Measurements from ENCODE around the gene CELF2.

Gene CELF2

DNA sequence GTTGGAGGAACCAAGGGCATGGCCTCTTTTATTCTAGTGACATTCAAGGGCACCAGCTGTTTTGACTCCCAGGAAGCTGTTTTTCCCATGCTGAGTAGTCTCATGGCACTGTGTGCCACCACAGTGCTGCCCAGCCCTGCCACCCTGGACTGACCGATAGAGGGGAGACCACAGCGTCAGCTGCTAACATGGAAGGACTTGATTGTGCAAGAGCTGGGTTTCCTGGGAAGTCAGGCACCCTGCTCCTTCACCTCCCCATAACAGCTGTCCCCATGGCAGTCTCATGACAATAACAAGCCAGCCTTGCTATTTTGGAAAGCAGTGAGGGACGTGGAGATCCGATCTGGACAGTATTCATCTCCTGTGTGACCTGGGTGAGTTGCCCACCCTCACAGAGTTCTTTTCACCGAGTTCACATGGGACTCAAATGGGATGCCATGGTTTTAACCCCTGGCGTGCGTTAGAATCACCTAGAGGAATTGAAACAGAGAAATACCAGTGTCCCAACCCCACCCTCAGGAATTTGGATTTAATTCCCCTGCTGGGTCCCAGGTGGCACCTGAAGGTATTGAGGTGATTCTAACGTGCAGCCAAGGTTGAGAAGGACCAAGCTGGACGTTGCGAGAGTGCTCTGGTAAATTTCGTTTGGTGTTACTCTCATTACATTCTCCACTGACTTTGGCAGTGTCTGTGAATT is 174.8 kb downstream of the CELF2 start:
- no peak for DNase-seq (ENCODE audit: low read depth in 1 of 2, low spot score in 1 of 2)

DNA sequence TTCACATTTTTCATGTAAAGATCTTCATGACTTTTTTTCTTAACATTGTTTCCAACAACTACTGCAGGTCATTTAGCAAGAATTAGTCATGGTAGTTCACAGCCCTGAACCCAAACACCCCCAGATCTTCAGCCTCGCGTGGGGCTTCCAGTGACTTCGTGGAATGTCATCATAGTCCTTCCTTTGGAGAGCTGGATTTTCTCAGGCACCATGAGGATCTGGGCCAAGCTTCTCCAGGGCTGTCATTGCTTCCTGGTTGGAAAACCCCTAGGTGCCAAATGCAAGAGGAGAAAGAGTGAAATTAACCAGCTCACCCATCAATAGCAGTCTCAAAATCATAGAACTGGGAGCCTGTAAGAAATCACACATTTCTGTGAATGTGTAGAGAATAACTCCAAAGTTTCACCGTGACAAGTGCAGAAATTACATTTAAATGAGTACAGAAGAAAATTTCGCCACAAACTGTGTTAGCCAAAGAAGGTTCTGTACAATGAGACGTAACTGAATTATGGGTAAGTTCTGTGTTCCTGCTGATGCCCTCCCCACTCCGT is 175.4 kb downstream of the CELF2 start:
- no peak for DNase-seq (ENCODE audit: low read depth in 1 of 2, low spot score in 1 of 2)

DNA sequence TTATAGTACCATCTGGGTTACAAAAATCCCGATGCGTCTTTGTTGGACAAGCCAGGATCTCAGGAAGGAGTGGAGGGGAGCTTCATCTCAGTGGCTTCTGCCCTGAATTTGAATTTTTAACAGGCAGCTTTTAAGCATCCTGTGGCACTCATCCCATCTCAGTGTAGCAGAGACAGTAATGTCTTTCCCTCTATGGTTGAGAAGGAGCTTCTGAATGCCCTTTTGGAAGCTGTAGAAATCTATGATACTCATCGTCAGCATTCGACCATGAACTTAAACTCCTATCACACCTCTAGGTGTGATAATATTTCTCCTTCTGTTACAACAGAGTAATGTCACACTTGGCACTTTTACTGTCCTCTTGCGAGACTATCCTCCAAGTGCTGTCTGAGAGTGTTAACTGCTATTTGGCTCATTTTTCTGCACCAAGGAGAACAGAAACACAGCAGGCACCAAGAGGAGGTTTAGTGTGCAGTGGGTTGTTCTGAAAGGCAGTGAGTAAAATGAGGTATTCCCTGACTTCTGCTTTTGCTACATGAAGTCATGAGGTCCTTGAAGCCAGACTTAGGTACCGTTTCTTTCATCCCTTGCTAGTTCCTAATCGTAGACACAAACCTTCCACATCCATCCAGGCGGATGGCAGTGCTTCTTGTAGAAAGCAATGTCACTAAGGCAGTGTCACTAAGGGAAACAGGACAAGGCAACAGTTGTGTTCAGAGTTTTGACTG is 177.4 kb downstream of the CELF2 start:
- DNase-seq (ENCODE audit: low read depth in 1 of 2, low spot score in 1 of 2): no peak

DNA sequence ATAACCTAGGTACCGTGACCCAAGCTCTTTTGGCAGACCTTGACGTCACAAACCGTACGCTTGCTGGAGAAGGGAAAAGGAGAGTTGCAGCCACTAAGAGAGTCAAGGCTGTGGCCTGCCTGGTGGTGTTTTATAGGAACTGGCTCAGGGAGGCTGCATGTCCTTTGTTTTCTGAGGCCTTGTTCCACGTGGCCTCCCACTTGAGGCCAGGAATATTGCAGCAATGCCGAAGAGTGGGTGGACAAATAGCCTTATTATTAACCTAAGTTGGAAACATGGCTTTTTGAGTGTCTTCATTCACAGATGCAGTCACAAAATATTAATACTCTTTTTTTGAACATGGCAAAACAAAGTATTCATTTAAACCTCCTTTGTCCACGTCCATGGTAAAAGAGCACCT is 178.0 kb downstream of the CELF2 start:
- no peak for DNase-seq (ENCODE audit: low read depth in 1 of 2, low spot score in 1 of 2)

DNA sequence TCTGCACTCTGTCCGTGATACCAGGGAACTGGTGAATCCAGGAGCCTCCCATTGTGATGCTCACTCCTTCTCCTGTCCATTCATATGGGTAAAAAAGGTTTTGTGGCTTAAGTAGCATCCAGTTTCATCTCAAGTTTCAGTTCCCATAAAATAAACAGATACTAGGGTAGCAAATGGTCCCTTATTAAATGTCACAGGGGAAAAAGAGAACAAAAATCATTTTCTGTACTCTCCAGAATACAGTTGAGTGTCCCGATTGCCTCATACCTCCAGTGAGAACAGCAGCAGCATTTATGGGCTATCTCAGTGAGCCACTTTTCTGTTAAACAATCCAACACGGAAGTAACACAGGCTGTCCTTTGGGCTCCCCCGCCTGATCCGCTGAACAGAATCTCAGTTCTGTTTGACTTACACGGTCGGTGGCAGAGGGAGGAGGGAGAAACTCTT is 179.6 kb downstream of the CELF2 start:
- no peak for DNase-seq (ENCODE audit: low read depth in 1 of 2, low spot score in 1 of 2)

DNA sequence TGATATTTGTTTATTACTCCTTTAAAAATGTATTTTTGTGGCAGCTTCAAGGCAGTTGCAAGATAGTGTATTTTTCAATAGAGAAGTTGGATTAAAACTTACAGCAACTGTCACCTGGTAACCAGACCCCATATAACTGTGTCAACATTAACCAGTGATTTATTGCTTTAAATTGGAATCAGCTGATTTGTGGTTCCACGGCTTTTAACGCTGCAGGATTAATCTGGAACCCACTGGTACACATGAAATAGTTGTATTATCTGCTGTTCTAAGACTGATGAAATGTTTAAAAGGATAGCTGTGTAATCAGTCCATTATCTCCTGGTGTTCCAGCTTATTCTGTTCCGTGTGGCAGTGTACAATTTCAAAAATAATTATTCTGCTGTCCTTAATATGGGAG is 180.2 kb downstream of the CELF2 start:
- no peak for DNase-seq (ENCODE audit: low read depth in 1 of 2, low spot score in 1 of 2)

DNA sequence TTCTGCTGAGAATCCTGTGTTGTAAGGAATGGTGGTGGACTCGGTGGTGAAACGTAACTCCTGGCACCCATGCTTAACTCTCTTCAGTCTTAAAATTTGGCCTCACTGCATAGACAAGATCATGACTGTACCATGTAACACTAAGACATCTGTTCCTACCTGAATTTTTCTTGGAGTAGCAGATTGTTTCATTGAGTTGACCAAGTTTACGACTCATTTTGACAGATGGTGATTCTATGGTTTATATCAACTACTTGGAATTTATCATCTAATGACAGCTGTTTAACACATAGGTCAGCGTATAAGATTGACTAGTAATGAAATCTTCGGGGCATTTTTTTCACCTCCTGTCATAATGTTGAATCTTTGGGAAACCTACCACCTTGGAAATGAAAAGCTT is 184.2 kb downstream of the CELF2 start:
- DNase-seq (ENCODE audit: low read depth in 1 of 2, low spot score in 1 of 2): no peak

DNA sequence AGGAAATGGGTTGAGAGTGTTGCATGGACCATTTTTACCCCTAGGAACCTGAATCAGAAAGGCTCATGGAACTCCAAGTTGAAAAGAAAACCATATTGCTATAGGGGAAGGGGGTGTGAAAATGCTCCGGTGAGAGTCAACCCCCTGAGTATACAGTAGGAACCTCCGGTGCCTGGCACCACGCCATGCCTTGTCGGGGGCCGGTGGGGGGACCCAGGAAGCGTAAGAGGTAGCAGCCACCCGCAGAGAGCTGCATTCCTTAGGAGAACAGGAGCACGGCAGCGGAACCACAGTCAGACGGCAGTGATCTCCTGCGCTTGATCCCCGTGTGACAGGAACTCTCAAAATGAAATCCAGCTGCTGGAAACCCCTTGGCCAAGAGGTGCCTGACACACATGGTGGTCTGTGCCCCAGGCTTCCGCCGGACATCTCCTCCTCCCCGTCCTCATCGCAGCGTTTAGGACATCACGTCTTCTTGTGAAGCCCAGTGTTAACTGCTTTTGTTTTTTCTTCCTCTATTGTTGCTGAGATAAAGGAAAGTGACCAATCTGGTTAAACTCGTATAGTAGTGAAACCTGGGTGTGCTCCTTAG is 186.8 kb downstream of the CELF2 start:
- no peak for DNase-seq (ENCODE audit: low read depth in 1 of 2, low spot score in 1 of 2)

DNA sequence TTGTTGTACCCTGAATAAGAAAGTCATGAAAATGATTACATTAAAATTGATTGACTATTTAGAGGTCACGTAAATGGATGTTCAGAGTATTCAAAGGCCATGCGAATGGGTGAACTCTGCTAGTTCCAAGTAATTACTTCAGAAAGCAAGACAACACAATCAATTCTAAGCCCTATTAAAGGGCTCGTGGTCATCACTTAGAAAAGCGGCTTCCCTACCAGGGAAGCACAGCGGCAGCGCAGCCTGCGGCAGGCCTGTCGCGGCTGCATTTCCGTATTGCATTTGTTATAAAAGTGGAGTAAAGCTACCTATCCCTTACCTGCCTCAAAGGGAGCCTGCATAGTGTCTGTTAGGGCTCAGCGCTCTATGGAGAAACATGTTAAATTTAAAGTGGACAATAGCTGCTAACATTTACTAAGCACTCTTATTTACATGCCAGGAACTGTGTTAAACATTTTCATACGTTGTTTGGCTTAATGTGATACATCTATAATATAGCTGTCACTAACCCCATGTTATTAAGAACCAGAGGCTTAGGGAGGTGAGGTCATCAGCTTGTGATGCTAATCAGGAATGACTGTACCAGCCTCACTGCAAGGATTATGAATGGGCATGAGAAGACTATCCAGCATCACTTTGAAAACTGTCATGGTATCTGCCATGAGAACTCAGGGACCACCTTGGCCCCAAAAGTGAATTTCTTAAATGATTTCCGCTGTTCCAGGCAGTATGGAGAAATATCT is 187.5 kb downstream of the CELF2 start:
- DNase-seq (ENCODE audit: low read depth in 1 of 2, low spot score in 1 of 2): no peak

DNA sequence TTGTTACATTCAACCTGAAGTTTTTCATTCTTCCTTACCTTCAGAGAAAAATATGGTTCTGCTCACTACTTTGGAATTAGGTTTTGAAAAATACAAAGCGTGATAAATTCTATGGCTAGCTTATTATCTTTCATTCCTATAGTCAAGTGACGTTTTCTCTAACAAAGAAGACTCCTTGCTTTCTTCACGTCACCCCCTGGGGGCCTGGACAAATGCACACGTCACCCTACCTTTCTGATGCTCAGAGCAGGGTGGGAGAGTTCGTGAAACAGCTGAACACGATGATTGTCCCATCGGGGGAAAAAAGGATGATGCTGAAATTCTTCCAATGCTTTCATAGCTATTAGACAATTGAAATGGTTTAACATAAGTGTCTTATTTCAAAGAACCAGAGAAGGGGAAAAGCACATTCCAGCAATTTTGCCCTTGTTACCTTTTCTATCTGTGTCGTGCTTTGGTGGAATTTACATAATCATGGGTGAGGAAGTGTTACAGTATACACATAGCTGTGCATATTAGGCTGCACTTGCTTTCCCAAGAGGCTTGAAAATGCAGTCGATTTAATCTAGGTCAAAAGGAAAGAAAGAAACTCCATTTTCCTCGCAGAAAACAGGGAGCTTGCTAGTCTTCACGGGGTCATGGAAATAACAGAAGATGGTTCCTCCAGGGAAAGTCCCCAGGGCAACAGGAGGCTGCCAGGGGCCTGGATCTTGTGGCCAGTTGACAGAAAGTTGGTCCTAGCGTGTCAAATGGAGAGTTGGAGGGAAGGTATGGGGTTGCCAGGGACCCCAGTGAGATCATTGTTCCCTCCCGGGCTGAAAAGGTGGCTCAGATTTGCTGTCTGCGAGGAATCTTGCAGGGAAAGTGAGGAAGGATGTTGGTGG is 189.2 kb downstream of the CELF2 start:
- no peak for DNase-seq (ENCODE audit: low read depth in 1 of 2, low spot score in 1 of 2)

DNA sequence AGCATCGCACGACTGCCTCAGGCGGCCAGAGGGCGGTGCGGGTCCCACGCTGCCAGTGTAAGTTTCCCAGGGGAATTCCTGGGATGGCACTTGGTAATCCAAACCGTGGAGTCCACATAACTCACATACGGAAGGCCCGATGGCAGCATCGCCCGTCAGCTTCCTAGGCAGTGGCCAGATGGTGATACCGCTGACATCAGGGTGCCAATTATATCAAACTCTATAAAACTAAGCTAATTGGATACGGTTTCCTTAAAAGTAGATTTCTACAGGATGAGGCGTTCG is 189.8 kb downstream of the CELF2 start:
- no peak for DNase-seq (ENCODE audit: low read depth in 1 of 2, low spot score in 1 of 2)

DNA sequence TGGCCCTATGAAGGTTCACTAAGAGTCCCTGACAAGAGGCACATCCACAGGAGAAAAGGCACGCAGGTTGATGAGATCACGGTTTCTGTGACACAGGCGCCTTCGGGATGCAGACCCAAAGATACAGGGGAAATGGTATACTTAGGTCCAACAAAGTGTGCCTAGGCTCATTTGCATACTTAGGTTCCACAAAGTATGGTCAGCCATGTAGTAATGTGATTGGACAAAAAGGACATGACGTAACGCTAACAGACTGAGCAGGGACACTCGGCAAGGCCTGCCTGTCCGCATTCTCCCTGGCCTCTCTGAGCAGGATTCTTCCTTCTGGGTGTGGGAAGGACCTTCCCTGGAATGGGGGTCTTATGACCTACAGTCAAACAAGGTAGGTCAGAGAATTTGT is 190.6 kb downstream of the CELF2 start:
- no peak for DNase-seq (ENCODE audit: low read depth in 1 of 2, low spot score in 1 of 2)

DNA sequence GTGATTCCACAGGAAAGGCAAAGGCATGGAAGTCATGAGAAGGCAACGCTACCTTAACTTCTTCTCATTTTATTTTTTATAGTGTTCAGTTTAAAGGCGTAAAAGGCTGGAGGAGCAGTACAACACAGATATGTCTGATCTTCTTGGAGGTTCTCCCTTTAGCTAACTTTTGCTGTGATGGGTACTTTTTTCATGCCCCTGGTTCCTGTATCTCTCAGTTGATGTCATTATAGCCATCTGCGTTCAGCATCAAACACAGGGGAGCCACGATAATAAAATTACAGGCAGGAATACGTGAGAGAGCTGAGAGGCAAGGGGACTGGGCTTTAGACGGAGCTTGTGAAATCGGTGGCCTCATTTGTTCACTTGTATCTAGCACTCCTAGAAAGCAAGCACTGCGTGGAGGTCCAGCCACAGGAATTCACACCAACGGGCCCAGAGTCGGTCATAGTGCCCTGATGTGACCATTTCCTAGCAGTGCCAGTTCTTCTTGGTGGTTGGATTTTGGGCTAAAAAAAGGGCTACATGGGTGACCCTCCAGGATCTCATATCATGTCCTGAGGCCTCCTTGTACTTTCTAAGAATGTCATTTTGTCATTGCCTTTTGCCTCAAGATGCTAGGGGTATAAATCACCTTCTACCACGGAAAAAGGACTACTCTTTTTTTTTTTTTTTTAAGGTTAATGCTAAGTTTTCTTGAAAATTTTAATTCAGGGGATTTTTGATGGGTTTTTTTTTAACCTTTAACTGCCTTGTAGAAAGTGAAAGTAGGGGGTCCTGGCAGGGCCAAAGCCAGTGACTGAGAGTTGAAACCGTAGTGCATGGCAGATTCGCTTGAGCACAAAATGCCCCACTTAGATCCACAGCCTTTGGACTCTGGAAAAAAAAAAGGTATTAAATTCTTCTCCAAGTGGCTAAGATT is 191.5 kb downstream of the CELF2 start:
- DNase-seq (ENCODE audit: low read depth in 1 of 2, low spot score in 1 of 2): no peak

DNA sequence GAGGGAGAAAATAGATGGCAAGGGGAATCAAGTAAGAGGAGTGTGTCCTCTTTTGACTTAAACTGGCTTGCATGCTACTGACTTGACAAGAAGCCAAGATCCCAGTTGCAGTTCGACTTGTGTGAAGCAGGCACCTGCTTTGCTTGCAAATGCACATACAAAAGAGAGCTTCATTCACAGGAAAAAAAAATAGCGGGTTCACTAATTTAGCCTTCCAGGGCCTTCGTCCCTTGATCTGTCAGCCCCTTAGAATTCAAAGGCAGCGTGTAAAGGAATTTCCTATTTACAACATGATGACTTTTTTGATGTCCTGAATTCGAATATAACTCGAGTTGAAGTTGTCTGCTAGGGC is 192.1 kb downstream of the CELF2 start:
- DNase-seq (ENCODE audit: low read depth in 1 of 2, low spot score in 1 of 2): no peak

DNA sequence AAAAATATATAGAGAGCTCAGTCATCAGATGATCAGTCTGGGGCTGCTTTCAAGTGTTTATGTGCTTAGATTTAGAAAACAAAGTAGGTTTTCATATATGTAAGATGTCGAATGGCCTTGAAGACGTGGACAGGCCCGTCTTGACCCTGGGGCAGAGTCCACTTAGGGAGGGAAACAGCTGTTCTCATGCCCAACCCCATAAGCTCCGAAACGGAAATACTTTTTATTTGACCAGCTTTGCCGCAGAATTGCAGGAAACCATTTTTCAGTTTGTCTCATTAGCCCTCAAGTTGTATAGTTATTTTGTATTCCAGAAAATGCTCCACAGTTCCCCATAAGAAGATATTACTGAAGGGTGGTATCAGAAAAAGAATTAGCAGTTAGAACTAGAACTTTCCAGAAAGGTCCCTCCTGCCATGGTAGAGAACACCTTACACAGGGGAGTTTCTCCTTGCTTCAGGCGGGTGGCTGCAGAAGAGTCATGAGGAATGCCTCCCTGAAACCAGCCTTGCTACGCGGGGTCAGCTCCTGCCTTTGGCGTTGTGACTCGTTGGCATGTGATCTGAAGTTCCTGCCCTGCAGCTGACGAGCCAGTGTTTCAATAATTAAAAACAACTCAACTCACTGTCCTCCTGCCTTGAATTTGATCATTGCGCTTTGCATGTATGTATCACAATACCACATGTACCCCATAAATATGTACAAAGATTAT is 192.7 kb downstream of the CELF2 start:
- no peak for DNase-seq (ENCODE audit: low read depth in 1 of 2, low spot score in 1 of 2)

DNA sequence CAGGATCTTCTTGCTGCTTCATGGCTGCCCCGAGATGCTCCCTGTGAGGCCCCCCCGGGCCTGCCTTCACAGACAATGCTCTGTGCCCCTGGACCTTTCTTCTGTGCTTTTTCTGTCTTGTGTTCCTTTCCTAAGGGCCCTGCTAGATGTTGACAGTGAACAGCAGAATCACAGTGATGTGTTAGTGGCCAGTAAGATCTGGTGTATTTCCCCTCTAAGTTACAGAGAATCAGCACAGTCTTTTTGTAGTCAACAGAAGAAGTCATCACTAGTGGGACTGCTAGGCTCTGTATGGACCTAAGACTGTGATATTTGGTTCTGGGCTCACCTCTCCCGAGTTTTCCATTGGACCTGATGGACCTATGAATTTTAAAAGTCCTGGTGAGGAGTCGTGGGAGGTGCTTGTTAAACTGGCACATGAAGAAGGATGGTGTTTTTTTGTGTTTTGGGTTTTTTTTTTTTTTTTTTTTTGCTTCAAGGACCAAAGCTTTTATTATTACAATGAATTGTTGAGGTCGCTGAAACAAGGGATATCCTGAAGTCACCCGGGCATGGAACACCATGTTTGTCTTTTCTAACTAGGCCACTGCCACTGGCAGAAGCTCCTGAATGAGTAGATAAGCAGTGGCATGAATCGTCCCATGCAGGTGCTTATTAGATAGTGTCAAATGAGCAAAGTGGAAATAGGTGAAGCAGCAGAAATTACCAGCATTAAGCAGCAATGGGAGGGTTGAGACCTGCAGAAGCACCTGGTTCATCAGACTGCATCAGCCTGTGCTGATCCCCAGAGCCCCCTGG is 194.8 kb downstream of the CELF2 start:
- DNase-seq (ENCODE audit: low read depth in 1 of 2, low spot score in 1 of 2): no peak

DNA sequence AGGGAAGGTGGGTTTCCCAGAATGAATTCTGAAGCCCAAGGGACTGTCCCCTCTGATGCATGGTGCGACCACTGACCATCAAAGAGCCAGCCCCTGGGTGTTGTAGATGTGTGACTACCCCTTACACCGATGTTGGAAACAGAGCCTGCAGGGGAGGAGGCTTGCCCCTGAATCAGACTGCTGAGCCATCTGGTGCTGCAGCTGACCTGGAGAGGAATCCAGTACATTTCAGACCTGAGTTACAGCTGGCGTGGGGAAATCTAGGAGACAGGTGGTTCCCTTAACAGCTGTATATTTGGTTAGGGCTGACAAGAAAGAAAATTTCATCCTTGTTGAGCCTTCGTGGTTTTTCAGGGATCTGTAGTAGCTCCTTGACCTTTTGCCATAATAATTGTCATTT is 195.5 kb downstream of the CELF2 start:
- no peak for DNase-seq (ENCODE audit: low read depth in 1 of 2, low spot score in 1 of 2)

DNA sequence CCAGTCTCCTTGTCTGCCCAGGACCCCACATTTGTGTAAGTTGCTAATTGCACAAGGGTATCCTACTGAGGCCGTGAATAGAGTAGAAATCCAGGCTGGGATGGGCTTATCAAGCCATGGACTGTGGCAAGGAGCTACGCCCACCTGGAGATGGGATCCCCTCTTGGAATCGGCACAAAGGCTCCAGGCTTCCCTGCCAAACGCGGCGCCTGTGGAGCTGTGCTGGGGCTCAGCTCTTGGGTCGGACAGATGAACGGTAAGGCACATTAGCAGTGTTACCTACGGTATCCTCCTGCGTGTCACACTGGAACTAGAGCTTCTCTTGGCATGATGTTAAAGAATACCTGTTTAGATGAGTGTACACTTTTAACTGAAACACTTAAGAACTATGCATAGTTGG is 196.7 kb downstream of the CELF2 start:
- no peak for DNase-seq (ENCODE audit: low read depth in 1 of 2, low spot score in 1 of 2)
